Measurements from ENCODE around the gene KCNJ8.

- TF ChIP-seq EZH2 (optimal IDR thresholded peaks at IDR 0.05; ENCODE audit: low read depth, low read length) (no peak), CTCF (IDR thresholded peaks at IDR 0.05; ENCODE audit: low read length) (no peak), EZH2phosphoT487 (IDR thresholded peaks at IDR 0.05; ENCODE audit: low read length) (no peak)
These were observed 44.1 kb upstream of the KCNJ8 start for GRCh38 chr12:21818627-21819026.
